GM18526 (cell line): ENCODE measurements around the gene ILF3.

Source experiments
- POLR2A ChIP-seq: IDR thresholded peaks from 3 replicates; pipeline ENCODE4 v1.6.1; 2011; ENCODE audit not compliant: insufficient read length; ENCODE audit errors: extremely low read depth

Gene ILF3

GRCh38 chr19:10653732-10654609 is at the start of gene ILF3:
TSS of gene ILF3 (plus strand) at chr19:10654346. CDS start at chr19:10670606, 16,260 bp downstream.
- TF ChIP-seq POLR2A: peak; percentile 94

GRCh38 chr19:10604460-10604980 is 49.6 kb upstream of the ILF3 start:
- peak; percentile 47 for TF ChIP-seq POLR2A

GRCh38 chr19:10611907-10612306 is 42.2 kb upstream of the ILF3 start:
- TF ChIP-seq POLR2A: no peak

- no peak for TF ChIP-seq POLR2A
Measured at GRCh38 chr19:10612499-10613119, 41.5 kb upstream of the ILF3 start.

GRCh38 chr19:10615429-10616023 is 38.6 kb upstream of the ILF3 start:
- TF ChIP-seq POLR2A: no peak

- TF ChIP-seq POLR2A: no peak
Measured at GRCh38 chr19:10617409-10618121, 36.6 kb upstream of the ILF3 start.

- no peak for TF ChIP-seq POLR2A
Measured at GRCh38 chr19:10618846-10619245, 35.3 kb upstream of the ILF3 start.

- no peak for TF ChIP-seq POLR2A
Measured at GRCh38 chr19:10620786-10621185, 33.4 kb upstream of the ILF3 start.

- no peak for TF ChIP-seq POLR2A
Measured at GRCh38 chr19:10621966-10622365, 32.2 kb upstream of the ILF3 start.

- TF ChIP-seq POLR2A: no peak
Measured at GRCh38 chr19:10624585-10624984, 29.6 kb upstream of the ILF3 start.

GRCh38 chr19:10625003-10625761 is 29.0 kb upstream of the ILF3 start, which contains the start of gene SLC44A2:
TSS of gene SLC44A2 (plus strand) at chr19:10625553. CDS start at chr19:10625634, 81 bp downstream.
- TF ChIP-seq POLR2A: no peak

GRCh38 chr19:10625762-10626138 is 28.4 kb upstream of the ILF3 start:
- no peak for TF ChIP-seq POLR2A

GRCh38 chr19:10631874-10632273 is 22.3 kb upstream of the ILF3 start:
- no peak for TF ChIP-seq POLR2A

GRCh38 chr19:10634430-10634829 is 19.7 kb upstream of the ILF3 start:
- no peak for TF ChIP-seq POLR2A

GRCh38 chr19:10634963-10635362 is 19.2 kb upstream of the ILF3 start:
- no peak for TF ChIP-seq POLR2A
